Measurements from ENCODE around the gene SGMS1.
"Not testable (repeated sequence)": the region's sequence is repeated elsewhere in the genome, so short reads cannot be mapped to it uniquely, and the experiment has no call there.

DNA sequence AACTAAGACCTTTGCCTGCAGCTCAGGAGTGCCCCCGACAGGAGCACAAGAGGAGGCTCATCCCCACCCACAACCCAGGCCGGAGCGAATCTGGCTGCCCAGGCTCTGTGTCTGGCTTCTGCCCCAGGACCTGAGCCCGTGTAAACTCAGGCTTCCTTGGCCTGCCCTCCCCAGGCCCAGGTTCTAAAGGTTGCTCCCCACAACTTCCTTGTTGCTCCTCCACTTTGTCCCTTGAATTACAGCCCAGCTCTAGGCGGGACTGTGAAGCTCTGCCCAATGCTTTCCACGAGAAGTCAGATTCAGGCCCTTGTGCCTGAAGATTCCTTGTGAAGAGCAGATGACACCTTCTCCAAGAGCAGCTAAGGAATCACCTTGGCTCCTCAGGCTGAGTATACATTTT is 46.2 kb upstream of the SGMS1 start:
- not testable (repeated sequence) for TF ChIP-seq POLR2A (IDR thresholded peaks at IDR 0.05; ENCODE audit: low read depth, low read length); TAF1 (IDR thresholded peaks at IDR 0.05; ENCODE audit: borderline replicate concordance, low read depth, low read length)
